Hepatocyte (in vitro differentiated cells): ENCODE measurements around the gene DISC1. TPM values are rescaled to one million over a fixed set of nuclear protein-coding genes. Genes with fewer than 3 reads are reported as not detected.

Experiments
- DNase-seq: peaks from one replicate; pipeline ENCODE4 v3.0.0-alpha.2; 2016; ENCODE audit warnings: low spot score
- H2AFZ ChIP-seq: fragments of 200-600 bp; sonication (generic); 2 replicates; pipeline ENCODE4 v1.6.0; 2016; ENCODE audit warnings: antibody characterized with exemption, mild to moderate bottlenecking
- H3K27ac ChIP-seq: fragments of 200-600 bp; sonication (generic); 2 replicates; pipeline ENCODE4 v1.5.1; 2016; ENCODE audit warnings: mild to moderate bottlenecking
- H3K27me3 ChIP-seq: fragments of 200-600 bp; sonication (generic); 2 replicates; pipeline ENCODE4 v1.6.1; 2016
- H3K36me3 ChIP-seq: fragments of 200-600 bp; sonication (generic); replicated peaks from 2 replicates; pipeline ENCODE4 v1.5.1; 2016; ENCODE audit warnings: low read depth; ENCODE audit not compliant: insufficient read depth
- H3K4me1 ChIP-seq: fragments of 200-600 bp; sonication (generic); 2 replicates; pipeline ENCODE4 v1.5.1; 2016; ENCODE audit warnings: mild to moderate bottlenecking, moderate library complexity; ENCODE audit not compliant: insufficient read depth
- H3K4me2 ChIP-seq: fragments of 200-600 bp; sonication (generic); 2 replicates; pipeline ENCODE4 v1.6.0; 2016
- H3K4me3 ChIP-seq: fragments of 200-600 bp; sonication (generic); 2 replicates; pipeline ENCODE4 v1.5.1; 2016; ENCODE audit warnings: mild to moderate bottlenecking
- H3K79me2 ChIP-seq: fragments of 200-600 bp; sonication (generic); 2 replicates; pipeline ENCODE4 v1.6.0; 2017; ENCODE audit warnings: mild to moderate bottlenecking
- H3K9me2 ChIP-seq: fragments of 200-600 bp; sonication (generic); replicated peaks from 2 replicates; pipeline ENCODE4 v1.6.0; 2017; ENCODE audit warnings: mild to moderate bottlenecking; ENCODE audit not compliant: insufficient read depth
- H3K9me3 ChIP-seq: fragments of 200-600 bp; sonication (generic); 2 replicates; pipeline ENCODE4 v1.5.1; 2016; ENCODE audit warnings: low read depth, mild to moderate bottlenecking
- H4K20me1 ChIP-seq: fragments of 200-600 bp; sonication (generic); 2 replicates; pipeline ENCODE4 v1.6.0; 2016; ENCODE audit warnings: mild to moderate bottlenecking; ENCODE audit not compliant: insufficient read depth, poor library complexity, severe bottlenecking
- CTCF ChIP-seq: fragments of 200-600 bp; sonication (generic); IDR thresholded peaks from 2 replicates; pipeline ENCODE4 v1.5.1; 2016; ENCODE audit warnings: antibody characterized with exemption, mild to moderate bottlenecking; ENCODE audit not compliant: poor library complexity
- EZH2 ChIP-seq: fragments of 200-600 bp; sonication (generic); IDR thresholded peaks from 2 replicates; pipeline ENCODE4 v1.6.1; 2016; ENCODE audit warnings: antibody characterized with exemption, mild to moderate bottlenecking, borderline replicate concordance
- EZH2phosphoT487 ChIP-seq: fragments of 200-600 bp; sonication (generic); IDR thresholded peaks from one replicate; pipeline ENCODE4 v1.6.1; 2018; ENCODE audit warnings: antibody characterized with exemption, mild to moderate bottlenecking, low read depth, moderate library complexity; ENCODE audit not compliant: unreplicated experiment, severe bottlenecking
- WGBS: methylation state at CpG from one replicate; pipeline ENCODE4 v1.1.6; 2016; ENCODE audit warnings: low lambda C conversion rate; ENCODE audit errors: missing lambda C conversion rate; 5-methylcytosine and 5-hydroxymethylcytosine counted together
- polyA plus RNA-seq: library from polyadenylated mRNA; unstranded; fragments of >200 nt; fragmentation: Nextera tagmentation; extraction: Ambion mirVana; gene quantifications from 2 replicates; pipeline ENCODE4 v1.2.1, GENCODE V29; 2016
- total RNA-seq: library from RNA; depleted of rRNA; stranded (reverse); fragments of >200 nt; gene quantifications from 2 replicates; pipeline ENCODE4 v1.2.3, GENCODE V29; 2014

DISC1 gene
- total and polyA plus RNA-seq, 2 experiments from 2014 or later, result 3.0 to 4.7 TPM

- 91% methylated on average over 2 of the region's 2 CpGs for WGBS
- Histone ChIP-seq H3K4me1 (peaks cover 8% of the 10 kb centered on the region), H3K36me3 (no peaks in the 10 kb centered on the region), H3K27me3 (no peaks in the 10 kb centered on the region), H3K27ac (no peak overlapping the region), H4K20me1 (no peaks in the 10 kb centered on the region), H3K4me2 (no peak overlapping the region), H3K9me2 (no peaks in the 10 kb centered on the region), H2AFZ (no peak overlapping the region), H3K4me3 (no peak overlapping the region), H3K79me2 (no peaks in the 10 kb centered on the region), H3K9me3 (no peaks in the 10 kb centered on the region)
- DNase-seq, result no peak
- TF ChIP-seq EZH2 (no peak), CTCF (no peak)
These were observed 213.4 kb downstream of the DISC1 start for GRCh38 chr1:231839999-231840398.

- no peak for TF ChIP-seq EZH2phosphoT487
- TF ChIP-seq EZH2, result no peak
- TF ChIP-seq CTCF, result no peak
- Histone ChIP-seq H4K20me1 (no peaks in the 10 kb centered on the region), H3K36me3 (no peaks in the 10 kb centered on the region), H3K4me3 (no peak overlapping the region), H2AFZ (no peak overlapping the region), H3K79me2 (no peaks in the 10 kb centered on the region), H3K9me3 (no peaks in the 10 kb centered on the region), H3K4me2 (no peak overlapping the region), H3K27ac (peak overlapping the region; percentile 32), H3K4me1 (peaks cover 8% of the 10 kb centered on the region), H3K9me2 (no peaks in the 10 kb centered on the region), H3K27me3 (no peaks in the 10 kb centered on the region)
- 72% methylated on average over 5 of the region's 5 CpGs for WGBS
- peak; percentile 44 for DNase-seq
These were observed 215.2 kb downstream of the DISC1 start for GRCh38 chr1:231841616-231842344.

GRCh38 chr1:231842441-231842840 is 215.9 kb downstream of the DISC1 start:
- Histone ChIP-seq H3K27ac (peak overlapping the region; percentile 32), H3K9me3 (no peaks in the 10 kb centered on the region), H3K4me2 (no peak overlapping the region)

More at GRCh38 chr1:231842441-231842840, 215.9 kb downstream of the DISC1 start:
- TF ChIP-seq EZH2phosphoT487 (no peak), CTCF (no peak), EZH2 (no peak)
- Histone ChIP-seq H3K27me3 (no peaks in the 10 kb centered on the region), H3K4me1 (peaks cover 8% of the 10 kb centered on the region), H2AFZ (no peak overlapping the region), H3K4me3 (no peak overlapping the region), H3K79me2 (no peaks in the 10 kb centered on the region), H3K9me2 (no peaks in the 10 kb centered on the region), H4K20me1 (no peaks in the 10 kb centered on the region), H3K36me3 (no peaks in the 10 kb centered on the region)
- 78% methylated on average over 1 of the region's 1 CpG for WGBS
- no peak for DNase-seq
